HCT116 (cell line): Measurements from ENCODE around the gene SYT7.

Source experiments
- CEBPB ChIP-seq: IDR thresholded peaks from 2 replicates; pipeline ENCODE4 v1.6.1; 2012; ENCODE audit warnings: low read depth
- EGR1 ChIP-seq: IDR thresholded peaks from 2 replicates; pipeline ENCODE4 v1.6.1; 2012; ENCODE audit warnings: low read depth
- EZH2 ChIP-seq: fragments of 200-600 bp; sonication (generic); IDR thresholded peaks from 2 replicates; pipeline ENCODE4 v1.6.1; 2017; ENCODE audit warnings: antibody characterized with exemption, mixed run types
- POLR2A ChIP-seq: IDR thresholded peaks from 2 replicates; pipeline ENCODE4 v1.7.0; 2011; ENCODE audit warnings: borderline replicate concordance; ENCODE audit not compliant: insufficient read depth, insufficient read length; ENCODE audit errors: extremely low read depth
- POLR2AphosphoS5 ChIP-seq: IDR thresholded peaks from 2 replicates; pipeline ENCODE4 v1.6.1; 2011; ENCODE audit warnings: mild to moderate bottlenecking, low read depth, low read length, moderate library complexity
- SIN3A ChIP-seq: IDR thresholded peaks from 2 replicates; pipeline ENCODE4 v1.6.1; 2012; ENCODE audit warnings: low read depth
- SP1 ChIP-seq: IDR thresholded peaks from 2 replicates; pipeline ENCODE4 v1.6.1; 2012; ENCODE audit warnings: low read depth
- SRF ChIP-seq: IDR thresholded peaks from 2 replicates; pipeline ENCODE4 v1.6.1; 2012; ENCODE audit warnings: low read depth
- TF ChIP-seq, protein P1 (sequence below), 3 experiments: fragments of 200-600 bp in 1 of 3; sonication (generic) in 1 of 3; IDR thresholded peaks in 2 of 3; conservative IDR thresholded peaks in 1 of 3; 2 replicates each; pipeline ENCODE4 v1.5.1; 2012 to 2017; ENCODE audit warnings: low read depth in 2 of 3, low read length in 2 of 3, antibody characterized with exemption in 1 of 3, borderline replicate concordance in 1 of 3, control low read depth in 1 of 3, mild to moderate bottlenecking in 1 of 3, mixed read lengths in 1 of 3, mixed run types in 1 of 3, moderate library complexity in 1 of 3; ENCODE audit not compliant: insufficient read depth in 1 of 3
- TF ChIP-seq, protein P2 (sequence below): IDR thresholded peaks from 2 replicates; pipeline ENCODE4 v1.6.1; 2012; ENCODE audit warnings: low read depth
- TF ChIP-seq, protein P3 (sequence below): IDR thresholded peaks from 2 replicates; pipeline ENCODE4 v1.6.1; 2011; ENCODE audit warnings: mild to moderate bottlenecking, low read length, moderate library complexity; ENCODE audit not compliant: insufficient replicate concordance; ENCODE audit errors: extremely low read depth

DNA sequence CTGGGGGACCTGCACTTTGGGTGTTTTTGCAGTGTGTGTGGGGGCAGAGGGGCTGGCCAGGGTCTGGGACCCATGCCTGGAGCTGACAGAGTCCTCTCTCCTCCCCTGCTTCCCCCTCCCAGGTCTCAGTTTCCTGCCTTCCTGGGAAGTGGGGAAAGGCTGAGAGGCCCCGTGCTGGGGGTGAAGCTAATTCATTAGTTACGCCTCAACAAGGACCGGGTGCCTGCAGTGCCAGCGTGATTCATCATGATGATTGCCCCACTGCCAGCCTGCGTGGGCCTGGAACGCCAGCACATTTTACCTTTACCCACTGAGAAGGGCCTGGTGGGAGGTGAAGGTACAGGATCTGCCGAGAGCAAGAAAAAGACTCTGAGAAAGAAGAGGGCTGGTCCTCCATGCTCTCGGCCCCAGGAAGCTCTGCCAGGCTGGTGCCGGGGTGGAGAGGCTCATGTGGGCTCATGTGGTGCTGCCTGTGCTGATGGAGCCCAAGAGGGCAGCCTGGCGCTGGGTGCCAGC lies 75.2 kb downstream of the SYT7 start:
- TF ChIP-seq, protein P1, sequence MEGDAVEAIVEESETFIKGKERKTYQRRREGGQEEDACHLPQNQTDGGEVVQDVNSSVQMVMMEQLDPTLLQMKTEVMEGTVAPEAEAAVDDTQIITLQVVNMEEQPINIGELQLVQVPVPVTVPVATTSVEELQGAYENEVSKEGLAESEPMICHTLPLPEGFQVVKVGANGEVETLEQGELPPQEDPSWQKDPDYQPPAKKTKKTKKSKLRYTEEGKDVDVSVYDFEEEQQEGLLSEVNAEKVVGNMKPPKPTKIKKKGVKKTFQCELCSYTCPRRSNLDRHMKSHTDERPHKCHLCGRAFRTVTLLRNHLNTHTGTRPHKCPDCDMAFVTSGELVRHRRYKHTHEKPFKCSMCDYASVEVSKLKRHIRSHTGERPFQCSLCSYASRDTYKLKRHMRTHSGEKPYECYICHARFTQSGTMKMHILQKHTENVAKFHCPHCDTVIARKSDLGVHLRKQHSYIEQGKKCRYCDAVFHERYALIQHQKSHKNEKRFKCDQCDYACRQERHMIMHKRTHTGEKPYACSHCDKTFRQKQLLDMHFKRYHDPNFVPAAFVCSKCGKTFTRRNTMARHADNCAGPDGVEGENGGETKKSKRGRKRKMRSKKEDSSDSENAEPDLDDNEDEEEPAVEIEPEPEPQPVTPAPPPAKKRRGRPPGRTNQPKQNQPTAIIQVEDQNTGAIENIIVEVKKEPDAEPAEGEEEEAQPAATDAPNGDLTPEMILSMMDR (IDR thresholded peaks at IDR 0.05 in 2 of 3, conservative IDR thresholded peaks at IDR 0.05 in 1 of 3; ENCODE audit: borderline replicate concordance in 1 of 3, insufficient read depth in 1 of 3, low read depth in 2 of 3, low read length in 2 of 3): no peak
- no peak for TF ChIP-seq EZH2
- no peak for TF ChIP-seq POLR2A
- TF ChIP-seq SP1: no peak
- TF ChIP-seq, protein P2, sequence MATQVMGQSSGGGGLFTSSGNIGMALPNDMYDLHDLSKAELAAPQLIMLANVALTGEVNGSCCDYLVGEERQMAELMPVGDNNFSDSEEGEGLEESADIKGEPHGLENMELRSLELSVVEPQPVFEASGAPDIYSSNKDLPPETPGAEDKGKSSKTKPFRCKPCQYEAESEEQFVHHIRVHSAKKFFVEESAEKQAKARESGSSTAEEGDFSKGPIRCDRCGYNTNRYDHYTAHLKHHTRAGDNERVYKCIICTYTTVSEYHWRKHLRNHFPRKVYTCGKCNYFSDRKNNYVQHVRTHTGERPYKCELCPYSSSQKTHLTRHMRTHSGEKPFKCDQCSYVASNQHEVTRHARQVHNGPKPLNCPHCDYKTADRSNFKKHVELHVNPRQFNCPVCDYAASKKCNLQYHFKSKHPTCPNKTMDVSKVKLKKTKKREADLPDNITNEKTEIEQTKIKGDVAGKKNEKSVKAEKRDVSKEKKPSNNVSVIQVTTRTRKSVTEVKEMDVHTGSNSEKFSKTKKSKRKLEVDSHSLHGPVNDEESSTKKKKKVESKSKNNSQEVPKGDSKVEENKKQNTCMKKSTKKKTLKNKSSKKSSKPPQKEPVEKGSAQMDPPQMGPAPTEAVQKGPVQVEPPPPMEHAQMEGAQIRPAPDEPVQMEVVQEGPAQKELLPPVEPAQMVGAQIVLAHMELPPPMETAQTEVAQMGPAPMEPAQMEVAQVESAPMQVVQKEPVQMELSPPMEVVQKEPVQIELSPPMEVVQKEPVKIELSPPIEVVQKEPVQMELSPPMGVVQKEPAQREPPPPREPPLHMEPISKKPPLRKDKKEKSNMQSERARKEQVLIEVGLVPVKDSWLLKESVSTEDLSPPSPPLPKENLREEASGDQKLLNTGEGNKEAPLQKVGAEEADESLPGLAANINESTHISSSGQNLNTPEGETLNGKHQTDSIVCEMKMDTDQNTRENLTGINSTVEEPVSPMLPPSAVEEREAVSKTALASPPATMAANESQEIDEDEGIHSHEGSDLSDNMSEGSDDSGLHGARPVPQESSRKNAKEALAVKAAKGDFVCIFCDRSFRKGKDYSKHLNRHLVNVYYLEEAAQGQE: no peak
- no peak for TF ChIP-seq SIN3A
- TF ChIP-seq, protein P3, sequence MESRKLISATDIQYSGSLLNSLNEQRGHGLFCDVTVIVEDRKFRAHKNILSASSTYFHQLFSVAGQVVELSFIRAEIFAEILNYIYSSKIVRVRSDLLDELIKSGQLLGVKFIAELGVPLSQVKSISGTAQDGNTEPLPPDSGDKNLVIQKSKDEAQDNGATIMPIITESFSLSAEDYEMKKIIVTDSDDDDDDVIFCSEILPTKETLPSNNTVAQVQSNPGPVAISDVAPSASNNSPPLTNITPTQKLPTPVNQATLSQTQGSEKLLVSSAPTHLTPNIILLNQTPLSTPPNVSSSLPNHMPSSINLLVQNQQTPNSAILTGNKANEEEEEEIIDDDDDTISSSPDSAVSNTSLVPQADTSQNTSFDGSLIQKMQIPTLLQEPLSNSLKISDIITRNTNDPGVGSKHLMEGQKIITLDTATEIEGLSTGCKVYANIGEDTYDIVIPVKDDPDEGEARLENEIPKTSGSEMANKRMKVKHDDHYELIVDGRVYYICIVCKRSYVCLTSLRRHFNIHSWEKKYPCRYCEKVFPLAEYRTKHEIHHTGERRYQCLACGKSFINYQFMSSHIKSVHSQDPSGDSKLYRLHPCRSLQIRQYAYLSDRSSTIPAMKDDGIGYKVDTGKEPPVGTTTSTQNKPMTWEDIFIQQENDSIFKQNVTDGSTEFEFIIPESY: no peak
- no peak for TF ChIP-seq EGR1
- TF ChIP-seq CEBPB: no peak
- TF ChIP-seq SRF: no peak
- TF ChIP-seq POLR2AphosphoS5: no peak
